HEK293 (cell line): ENCODE data around the gene HOXC10.

Experiments
- EGR2 ChIP-seq: fragments of 450-650 bp; formaldehyde crosslinking; IDR thresholded peaks from 2 replicates; pipeline ENCODE4 v1.5.1; 2016; ENCODE audit warnings: low read depth, missing biosample characterization, missing genetic modification characterization
- GFI1B ChIP-seq: fragments of 450-650 bp; formaldehyde crosslinking; IDR thresholded peaks from 2 replicates; pipeline ENCODE4 v1.5.1; 2016; ENCODE audit warnings: missing biosample characterization, missing genetic modification characterization
- GLIS2 ChIP-seq: fragments of 450-650 bp; formaldehyde crosslinking; IDR thresholded peaks from 2 replicates; pipeline ENCODE4 v1.5.1; 2016; ENCODE audit warnings: missing biosample characterization, missing genetic modification characterization
- HIC1 ChIP-seq: fragments of 450-650 bp; formaldehyde crosslinking; IDR thresholded peaks from 2 replicates; pipeline ENCODE4 v1.5.1; 2016; ENCODE audit warnings: missing biosample characterization, missing genetic modification characterization
- HOXA7 ChIP-seq: sonication (generic); formaldehyde crosslinking; IDR thresholded peaks from 2 replicates; pipeline ENCODE4 v1.8.1; 2022; ENCODE audit warnings: missing genetic modification reagents, borderline replicate concordance
- KLF10 ChIP-seq: fragments of 450-650 bp; IDR thresholded peaks from 2 replicates; pipeline ENCODE4 v1.5.1; 2018; ENCODE audit warnings: missing biosample characterization, mild to moderate bottlenecking, missing genetic modification characterization
- PRDM4 ChIP-seq: fragments of 450-650 bp; formaldehyde crosslinking; IDR thresholded peaks from 2 replicates; pipeline ENCODE4 v1.5.1; 2017; ENCODE audit warnings: missing biosample characterization, missing genetic modification characterization
- PRDM6 ChIP-seq: fragments of 450-650 bp; formaldehyde crosslinking; IDR thresholded peaks from 2 replicates; pipeline ENCODE4 v1.5.1; 2017; ENCODE audit warnings: missing biosample characterization, missing genetic modification characterization
- REPIN1 ChIP-seq: fragments of 450-650 bp; formaldehyde crosslinking; IDR thresholded peaks from 2 replicates; pipeline ENCODE4 v1.5.1; 2017; ENCODE audit warnings: missing biosample characterization, missing genetic modification characterization, low read depth
- SCRT1 ChIP-seq: fragments of 450-650 bp; formaldehyde crosslinking; IDR thresholded peaks from 2 replicates; pipeline ENCODE4 v1.5.1; 2016; ENCODE audit warnings: missing biosample characterization, missing genetic modification characterization, borderline replicate concordance
- TCF7L2 ChIP-seq: IDR thresholded peaks from 2 replicates; pipeline ENCODE4 v1.6.1; 2011; ENCODE audit warnings: low read depth, mild to moderate bottlenecking, inconsistent platforms, low read length, moderate library complexity, borderline replicate concordance
- ZBTB49 ChIP-seq: fragments of 450-650 bp; formaldehyde crosslinking; IDR thresholded peaks from 2 replicates; pipeline ENCODE4 v1.5.1; 2016; ENCODE audit warnings: missing biosample characterization, missing genetic modification characterization, low read depth
- ZFP3 ChIP-seq: fragments of 450-650 bp; formaldehyde crosslinking; IDR thresholded peaks from 2 replicates; pipeline ENCODE4 v1.5.1; 2016; ENCODE audit warnings: low read depth, missing biosample characterization, missing genetic modification characterization
- ZNF10 ChIP-seq: fragments of 450-650 bp; formaldehyde crosslinking; IDR thresholded peaks from 2 replicates; pipeline ENCODE4 v1.5.1; 2017; ENCODE audit warnings: missing biosample characterization, missing genetic modification characterization
- ZNF169 ChIP-seq: fragments of 450-650 bp; formaldehyde crosslinking; IDR thresholded peaks from 2 replicates; pipeline ENCODE4 v1.5.1; 2016; ENCODE audit warnings: missing biosample characterization, missing genetic modification characterization
- ZNF18 ChIP-seq: fragments of 450-650 bp; formaldehyde crosslinking; IDR thresholded peaks from 2 replicates; pipeline ENCODE4 v1.5.1; 2016; ENCODE audit warnings: missing biosample characterization, missing genetic modification characterization
- ZNF221 ChIP-seq: fragments of 450-650 bp; formaldehyde crosslinking; IDR thresholded peaks from 2 replicates; pipeline ENCODE4 v1.5.1; 2017; ENCODE audit warnings: missing biosample characterization, missing genetic modification characterization, borderline replicate concordance
- ZNF24 ChIP-seq: fragments of 450-650 bp; formaldehyde crosslinking; IDR thresholded peaks from 2 replicates; pipeline ENCODE4 v1.5.1; 2016; ENCODE audit warnings: missing biosample characterization, missing genetic modification characterization
- ZNF350 ChIP-seq: fragments of 450-650 bp; formaldehyde crosslinking; IDR thresholded peaks from 2 replicates; pipeline ENCODE4 v1.5.0; 2017; ENCODE audit warnings: missing biosample characterization, mild to moderate bottlenecking, missing genetic modification characterization
- ZNF391 ChIP-seq: fragments of 450-650 bp; formaldehyde crosslinking; IDR thresholded peaks from 2 replicates; pipeline ENCODE4 v1.5.1; 2016; ENCODE audit warnings: low read depth, missing biosample characterization, missing genetic modification characterization, borderline replicate concordance
- ZNF514 ChIP-seq: fragments of 450-650 bp; formaldehyde crosslinking; IDR thresholded peaks from 2 replicates; pipeline ENCODE4 v1.5.1; 2016; ENCODE audit warnings: missing biosample characterization, missing genetic modification characterization
- ZNF548 ChIP-seq: fragments of 450-650 bp; formaldehyde crosslinking; IDR thresholded peaks from 2 replicates; pipeline ENCODE4 v1.5.1; 2016; ENCODE audit warnings: missing biosample characterization, missing genetic modification characterization
- ZNF639 ChIP-seq: fragments of 450-650 bp; formaldehyde crosslinking; IDR thresholded peaks from 2 replicates; pipeline ENCODE4 v1.5.1; 2016; ENCODE audit warnings: missing biosample characterization, missing genetic modification characterization
- ZNF645 ChIP-seq: fragments of 450-650 bp; formaldehyde crosslinking; IDR thresholded peaks from 2 replicates; pipeline ENCODE4; 2016; ENCODE audit warnings: missing biosample characterization, missing genetic modification characterization
- ZSCAN4 ChIP-seq: fragments of 450-650 bp; formaldehyde crosslinking; IDR thresholded peaks from 2 replicates; pipeline ENCODE4 v1.5.1; 2017; ENCODE audit warnings: missing biosample characterization, missing genetic modification characterization

HOXC10 gene

GRCh38 chr12:53990311-53991076 lies 5.5 kb downstream of the HOXC10 start (continued):
- no peak; the same call in 1 of the 2 replicates for TF ChIP-seq PRDM4 (tag by site-specific recombination)
- TF ChIP-seq ZNF221 (tag by site-specific recombination): no peak
- no peak for TF ChIP-seq ZFP3 (tag by site-specific recombination)
- no peak for TF ChIP-seq ZNF10
- TF ChIP-seq ZNF169 (tag by site-specific recombination): no peak
- no peak for TF ChIP-seq ZNF391 (tag by site-specific recombination)
- peak; percentile 79 for TF ChIP-seq PRDM6 (tag by site-specific recombination)
- TF ChIP-seq REPIN1: no peak
- no peak for TF ChIP-seq ZNF645 (tag by site-specific recombination)
- TF ChIP-seq SCRT1 (tag by site-specific recombination): no peak
- TF ChIP-seq EGR2 (tag by site-specific recombination): no peak
- TF ChIP-seq ZNF18 (tag by site-specific recombination): 0 out of 2 replicates have a peak, but pooled peaks have one; percentile 59
- TF ChIP-seq HOXA7 (CRISPR knock-in tag): no peak
- TF ChIP-seq ZNF639: no peak
- TF ChIP-seq GLIS2 (tag by site-specific recombination): peak; percentile 65
- no peak for TF ChIP-seq GFI1B
- no peak for TF ChIP-seq ZSCAN4
- TF ChIP-seq ZNF548 (tag by site-specific recombination): no peak
- no peak for TF ChIP-seq ZNF350 (tag by site-specific recombination)
- no peak for TF ChIP-seq ZBTB49 (tag by site-specific recombination)
- TF ChIP-seq ZNF514 (tag by site-specific recombination): no peak
- TF ChIP-seq HIC1 (tag by site-specific recombination): no peak
- 0 out of 2 replicates have a peak, but pooled peaks have one; percentile 23 for TF ChIP-seq ZNF24 (tag by site-specific recombination)
- TF ChIP-seq KLF10 (tag by site-specific recombination): no peak
- no peak for TF ChIP-seq TCF7L2
